ENCODE results near the gene OR4M1.
"Not testable (repeated sequence)": the region's sequence is repeated elsewhere in the genome, so short reads cannot be mapped to it uniquely, and the experiment has no call there.

OR4M1 gene

GRCh38 chr14:19773204-19773603 is at the start of gene OR4M1:
TSS of gene OR4M1 (plus strand) at chr14:19773504. CDS start at chr14:19780323, 6,819 bp downstream.
- DNase-seq, result not testable (repeated sequence)

- DNase-seq, result no peak
Measured at GRCh38 chr14:19729359-19729758, 43.9 kb upstream of the OR4M1 start.

- DNase-seq, result no peak
Measured at GRCh38 chr14:19729763-19730162, 43.5 kb upstream of the OR4M1 start.

GRCh38 chr14:19733893-19734292 is 39.4 kb upstream of the OR4M1 start:
- DNase-seq, result not testable (repeated sequence)

GRCh38 chr14:19743256-19743655 is 30.0 kb upstream of the OR4M1 start, which contains the start of gene OR4Q3:
TSS of gene OR4Q3 (plus strand) at chr14:19743571.
- DNase-seq, result peak; percentile 29

GRCh38 chr14:19752316-19752715 is 21.0 kb upstream of the OR4M1 start:
- DNase-seq, result not testable (repeated sequence)

- no peak for DNase-seq
Measured at GRCh38 chr14:19754172-19754571, 19.1 kb upstream of the OR4M1 start.

- DNase-seq, result not testable (repeated sequence)
Measured at GRCh38 chr14:19771491-19771890, 1.8 kb upstream of the OR4M1 start.

- no peak for DNase-seq
Measured at GRCh38 chr14:19771895-19772430, 1.3 kb upstream of the OR4M1 start.

- DNase-seq, result not testable (repeated sequence)
Measured at GRCh38 chr14:19772454-19772853, 850 bp upstream of the OR4M1 start.

- DNase-seq, result no peak
Measured at GRCh38 chr14:19775587-19775986, 2.3 kb downstream of the OR4M1 start.

GRCh38 chr14:19785848-19786247 is 12.5 kb downstream of the OR4M1 start:
- DNase-seq, result not testable (repeated sequence)

- DNase-seq, result not testable (repeated sequence)
Measured at GRCh38 chr14:19787318-19787717, 14.0 kb downstream of the OR4M1 start.

GRCh38 chr14:19788150-19788549 is 14.8 kb downstream of the OR4M1 start:
- not testable (repeated sequence) for DNase-seq

- DNase-seq, result peak; percentile 23
Measured at GRCh38 chr14:19796520-19797108, 23.3 kb downstream of the OR4M1 start.

- no peak for DNase-seq
Measured at GRCh38 chr14:19799880-19800279, 26.6 kb downstream of the OR4M1 start.

GRCh38 chr14:19800282-19801117 is 27.2 kb downstream of the OR4M1 start:
- peak; percentile 95 for DNase-seq

GRCh38 chr14:19801118-19801464 is 27.8 kb downstream of the OR4M1 start:
- DNase-seq, result no peak

- not testable (repeated sequence) for DNase-seq
Measured at GRCh38 chr14:19803470-19803869, 30.2 kb downstream of the OR4M1 start, which contains the start of gene OR4N2. TSS of gene OR4N2 (plus strand) at chr14:19803770. CDS start at chr14:19827449, 23,679 bp downstream.

- not testable (repeated sequence) for DNase-seq
Measured at GRCh38 chr14:19813171-19813920, 40.0 kb downstream of the OR4M1 start.

- not testable (repeated sequence) for DNase-seq
Measured at GRCh38 chr14:19819879-19820278, 46.6 kb downstream of the OR4M1 start.

GRCh38 chr14:19821016-19821415 is 47.7 kb downstream of the OR4M1 start:
- DNase-seq, result not testable (repeated sequence)

GRCh38 chr14:19823178-19823577 is 49.9 kb downstream of the OR4M1 start:
- DNase-seq, result no peak
